H9 (cell line): ENCODE data around the gene RFTN2. TPM values are rescaled to one million over a fixed set of nuclear protein-coding genes. Genes with fewer than 3 reads are reported as not detected.

Source experiments
- DNase-seq: peaks from one replicate; pipeline ENCODE4 v3.0.0-alpha.2; 2017
- H2AFZ ChIP-seq: one replicate; pipeline ENCODE4 v1.6.1; 2013; ENCODE audit warnings: mild to moderate bottlenecking, low read length, control low read depth, moderate library complexity
- H2AK5ac ChIP-seq: 2 replicates; pipeline ENCODE4 v1.6.1; 2013; ENCODE audit warnings: low read length, control low read depth, mixed read lengths; ENCODE audit not compliant: insufficient read length
- H2BK120ac ChIP-seq: one replicate; pipeline ENCODE4 v1.6.1; 2013; ENCODE audit warnings: low read depth, mild to moderate bottlenecking, low read length, control low read depth, inconsistent platforms; ENCODE audit not compliant: poor library complexity, severe bottlenecking
- H2BK12ac ChIP-seq: 2 replicates; pipeline ENCODE4 v1.6.1; 2013; ENCODE audit warnings: low read length, control low read depth, mixed read lengths, low read depth; ENCODE audit not compliant: insufficient read length
- H2BK15ac ChIP-seq: 2 replicates; pipeline ENCODE4 v1.6.1; 2013; ENCODE audit warnings: low read depth, low read length, control low read depth
- H2BK20ac ChIP-seq: one replicate; pipeline ENCODE4 v1.6.1; 2013; ENCODE audit warnings: low read depth, mild to moderate bottlenecking, low read length, control low read depth, inconsistent platforms; ENCODE audit not compliant: poor library complexity, severe bottlenecking
- H2BK5ac ChIP-seq: 2 replicates; pipeline ENCODE4 v1.6.1; 2013; ENCODE audit warnings: low read length, control low read depth, mixed read lengths; ENCODE audit not compliant: insufficient read length
- H3K14ac ChIP-seq: 2 replicates; pipeline ENCODE4 v1.6.1; 2013; ENCODE audit warnings: low read length, control low read depth; ENCODE audit not compliant: insufficient read depth
- H3K18ac ChIP-seq: 2 replicates; pipeline ENCODE4 v1.6.1; 2013; ENCODE audit warnings: low read depth, mild to moderate bottlenecking, mixed read lengths, low read length, control low read depth; ENCODE audit not compliant: insufficient read length
- H3K23ac ChIP-seq: 2 replicates; pipeline ENCODE4 v1.6.1; 2013; ENCODE audit warnings: low read length, control low read depth, mixed read lengths, low read depth; ENCODE audit not compliant: insufficient read length
- H3K23me2 ChIP-seq: 2 replicates; pipeline ENCODE4 v1.6.1; 2013; ENCODE audit warnings: low read depth, mild to moderate bottlenecking, mixed read lengths, low read length, control low read depth; ENCODE audit not compliant: insufficient read length, poor library complexity, severe bottlenecking
- H3K27ac ChIP-seq: 2 replicates; pipeline ENCODE4 v1.5.1; 2013; ENCODE audit warnings: low read length, control low read depth, mixed read lengths, low read depth; ENCODE audit not compliant: insufficient read length
- H3K27me3 ChIP-seq: 2 replicates; pipeline ENCODE4 v1.6.1; 2013; ENCODE audit warnings: low read length, control low read depth, inconsistent platforms; ENCODE audit not compliant: insufficient read depth
- H3K4ac ChIP-seq: 2 replicates; pipeline ENCODE4 v1.6.1; 2013; ENCODE audit warnings: low read depth, mild to moderate bottlenecking, control low read depth, inconsistent platforms, low read length, moderate library complexity
- H3K4me1 ChIP-seq: 2 replicates; pipeline ENCODE4 v1.6.1; 2013; ENCODE audit warnings: low read length, control low read depth, inconsistent platforms; ENCODE audit not compliant: insufficient read depth
- H3K4me2 ChIP-seq: 2 replicates; pipeline ENCODE4 v1.6.1; 2013; ENCODE audit warnings: low read length, control low read depth, mixed read lengths; ENCODE audit not compliant: insufficient read length, insufficient read depth
- H3K56ac ChIP-seq: 2 replicates; pipeline ENCODE4 v1.6.1; 2013; ENCODE audit warnings: low read depth, mild to moderate bottlenecking, mixed read lengths, low read length, control low read depth; ENCODE audit not compliant: insufficient read length
- H3K79me1 ChIP-seq: 2 replicates; pipeline ENCODE4 v1.6.1; 2013; ENCODE audit warnings: low read depth, mild to moderate bottlenecking, moderate library complexity, low read length, control low read depth, inconsistent platforms; ENCODE audit not compliant: insufficient read depth, poor library complexity, severe bottlenecking
- H3K79me2 ChIP-seq: 2 replicates; pipeline ENCODE4 v1.6.1; 2013; ENCODE audit warnings: low read length, control low read depth, inconsistent platforms; ENCODE audit not compliant: insufficient read depth
- H3K9ac ChIP-seq: 2 replicates; pipeline ENCODE4 v1.6.1; 2013; ENCODE audit warnings: low read length, control low read depth, mixed read lengths; ENCODE audit not compliant: insufficient read length; ENCODE audit errors: extremely low read depth
- H3K9me3 ChIP-seq: one replicate; pipeline ENCODE4 v1.6.1; 2013; ENCODE audit warnings: low read depth, low read length, inconsistent platforms; ENCODE audit not compliant: control insufficient read depth
- H3T11ph ChIP-seq: one replicate; pipeline ENCODE4 v1.6.1; 2013; ENCODE audit warnings: mild to moderate bottlenecking, low read length, control low read depth, inconsistent platforms
- H4K20me1 ChIP-seq: one replicate; pipeline ENCODE4 v1.6.1; 2013; ENCODE audit not compliant: control insufficient read depth, insufficient read length, insufficient read depth
- H4K5ac ChIP-seq: 2 replicates; pipeline ENCODE4 v1.6.1; 2013; ENCODE audit warnings: low read depth, mild to moderate bottlenecking, mixed read lengths, low read length, control low read depth; ENCODE audit not compliant: insufficient read length
- H4K8ac ChIP-seq: replicated peaks from 2 replicates; pipeline ENCODE4 v1.6.1; 2013; ENCODE audit warnings: low read length, control low read depth, mixed read lengths, low read depth; ENCODE audit not compliant: insufficient read length
- H4K91ac ChIP-seq: 2 replicates; pipeline ENCODE4 v1.6.1; 2013; ENCODE audit warnings: low read depth, mild to moderate bottlenecking, moderate library complexity, mixed read lengths, low read length, control low read depth; ENCODE audit not compliant: insufficient read length
- H3K27ac Mint-ChIP-seq, 3 experiments: 2 replicates in 2 of 3; 3 replicates in 1 of 3; pipeline ENCODE4 v1.8.0; 2020 to 2021; ENCODE audit warnings: mixed read lengths in 3 of 3, mild to moderate bottlenecking in 1 of 3, moderate library complexity in 1 of 3
- H3K27me3 Mint-ChIP-seq: 2 replicates; pipeline ENCODE4 v1.8.0; 2021; ENCODE audit warnings: low read depth, mild to moderate bottlenecking, moderate library complexity, mixed read lengths
- H3K36me3 Mint-ChIP-seq, 3 experiments: 2 replicates in 2 of 3; 3 replicates in 1 of 3; pipeline ENCODE4 v1.8.0; 2020 to 2021; ENCODE audit warnings: low read depth in 3 of 3, mixed read lengths in 3 of 3; ENCODE audit not compliant: insufficient read depth in 1 of 3
- H3K4me1 Mint-ChIP-seq, 2 experiments: 2 replicates each; pipeline ENCODE4 v1.8.0; 2020; ENCODE audit warnings: mixed read lengths in 2 of 2
- H3K4me3 Mint-ChIP-seq, 2 experiments: 2 replicates in 1 of 2; 3 replicates in 1 of 2; pipeline ENCODE4 v1.8.0; 2020 to 2021; ENCODE audit warnings: mild to moderate bottlenecking in 2 of 2, mixed read lengths in 2 of 2, moderate library complexity in 1 of 2
- H3K9me3 Mint-ChIP-seq, 2 experiments: 2 replicates in 1 of 2; 3 replicates in 1 of 2; pipeline ENCODE4 v1.8.0; 2020; ENCODE audit warnings: mild to moderate bottlenecking in 2 of 2, mixed read lengths in 2 of 2, moderate library complexity in 1 of 2
- WGBS: extraction: QIAGEN DNeasy Blood & Tissue Kit; methylation state at CpG from one replicate; pipeline ENCODE4 v1.1.7; 2013; ENCODE audit warnings: missing lambda C conversion rate, low lambda C conversion rate, mixed read lengths; ENCODE audit not compliant: insufficient read length; ENCODE audit errors: extremely low coverage; 5-methylcytosine and 5-hydroxymethylcytosine counted together
- long read RNA-seq: library from polyadenylated mRNA; unstranded; transcript quantifications from one replicate; pipeline ENCODE4 v2.0.0, GENCODE V29; 2020
- total RNA-seq: library from RNA; stranded (reverse); gene quantifications from 2 replicates; pipeline ENCODE4 v1.2.1, GENCODE V29; 2021
- TF ChIP-seq, protein P1 (sequence below): fragments of 200-600 bp; sonication (generic); conservative IDR thresholded peaks from 3 replicates; pipeline ENCODE4 v1.8.0; 2021; ENCODE audit warnings: antibody characterized with exemption, mild to moderate bottlenecking

Gene RFTN2, protein sequence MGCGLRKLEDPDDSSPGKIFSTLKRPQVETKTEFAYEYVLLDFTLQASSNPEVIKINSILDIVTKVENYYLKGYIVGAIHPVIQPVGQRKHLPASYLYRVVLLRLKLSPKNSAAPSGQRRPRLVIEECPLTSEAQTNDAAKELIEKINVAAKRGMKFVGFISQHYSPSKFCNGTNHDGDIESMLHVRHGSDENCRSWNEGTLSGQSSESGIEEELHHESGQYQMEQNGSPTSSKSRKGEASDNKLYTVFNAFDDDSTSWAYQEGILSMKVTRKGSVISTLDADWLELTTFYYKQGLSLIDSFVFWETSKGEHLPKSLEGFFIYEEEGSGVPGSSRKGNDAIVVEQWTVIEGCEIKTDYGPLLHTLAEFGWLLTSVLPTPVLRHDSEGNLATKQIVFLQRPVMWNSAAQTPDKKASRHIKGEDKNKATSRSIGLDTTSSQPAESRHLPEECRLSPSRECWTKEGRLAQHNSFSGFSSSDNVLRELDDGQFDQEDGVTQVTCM
- total RNA-seq: 0.11 and 0.28 TPM in 2 replicates
- long read RNA-seq, partial matches to known transcripts: 0 of 4 reads
- long read RNA-seq, other reads (novel, unspliced or antisense): 4 of 4 reads

DNA sequence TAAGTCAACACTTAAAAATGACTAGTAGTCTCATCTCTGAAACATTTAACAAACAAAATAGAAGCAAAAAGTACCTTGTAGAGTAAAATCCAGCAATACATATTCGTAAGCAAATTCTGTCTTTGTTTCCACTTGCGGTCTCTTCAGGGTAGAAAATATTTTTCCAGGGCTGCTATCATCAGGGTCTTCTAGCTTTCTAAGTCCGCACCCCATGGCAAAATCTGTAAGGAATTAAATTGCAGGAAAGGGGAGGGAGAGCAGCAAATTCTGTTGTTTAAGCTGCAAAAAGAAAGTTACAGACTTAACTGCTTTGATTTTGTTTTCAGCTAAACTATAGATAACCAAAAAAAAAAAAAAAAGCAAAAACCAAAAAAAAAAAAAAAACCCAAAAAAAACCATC, at the start of gene RFTN2:
TSS of gene RFTN2 (minus strand) at position 342 of the 400 bp plus-strand sequence. CDS start at position 213, 129 bp downstream.
- H3K4me2 ChIP-seq: peak within 1 kb of the TSS; percentile 61
- no peaks in the 10 kb centered on the region for H3K9me3 Mint-ChIP-seq
- no peak for DNase-seq

More for the DNA sequence above, at the start of gene RFTN2:
- TF ChIP-seq, protein P1, sequence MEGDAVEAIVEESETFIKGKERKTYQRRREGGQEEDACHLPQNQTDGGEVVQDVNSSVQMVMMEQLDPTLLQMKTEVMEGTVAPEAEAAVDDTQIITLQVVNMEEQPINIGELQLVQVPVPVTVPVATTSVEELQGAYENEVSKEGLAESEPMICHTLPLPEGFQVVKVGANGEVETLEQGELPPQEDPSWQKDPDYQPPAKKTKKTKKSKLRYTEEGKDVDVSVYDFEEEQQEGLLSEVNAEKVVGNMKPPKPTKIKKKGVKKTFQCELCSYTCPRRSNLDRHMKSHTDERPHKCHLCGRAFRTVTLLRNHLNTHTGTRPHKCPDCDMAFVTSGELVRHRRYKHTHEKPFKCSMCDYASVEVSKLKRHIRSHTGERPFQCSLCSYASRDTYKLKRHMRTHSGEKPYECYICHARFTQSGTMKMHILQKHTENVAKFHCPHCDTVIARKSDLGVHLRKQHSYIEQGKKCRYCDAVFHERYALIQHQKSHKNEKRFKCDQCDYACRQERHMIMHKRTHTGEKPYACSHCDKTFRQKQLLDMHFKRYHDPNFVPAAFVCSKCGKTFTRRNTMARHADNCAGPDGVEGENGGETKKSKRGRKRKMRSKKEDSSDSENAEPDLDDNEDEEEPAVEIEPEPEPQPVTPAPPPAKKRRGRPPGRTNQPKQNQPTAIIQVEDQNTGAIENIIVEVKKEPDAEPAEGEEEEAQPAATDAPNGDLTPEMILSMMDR: no peak
- Histone ChIP-seq H3K14ac (no peak within 1 kb of the TSS), H4K20me1 (no peaks in the 10 kb centered on the region), H2BK15ac (no peak within 1 kb of the TSS), H2BK12ac (no peak within 1 kb of the TSS), H4K5ac (no peak within 1 kb of the TSS), H3T11ph (no peak within 1 kb of the TSS), H3K18ac (no peak within 1 kb of the TSS), H2AFZ (peak within 1 kb of the TSS; percentile 77), H4K8ac (no peak within 1 kb of the TSS), H3K9ac (peak within 1 kb of the TSS; percentile 38), H3K23ac (no peak within 1 kb of the TSS), H4K91ac (no peak within 1 kb of the TSS), H2BK5ac (no peak within 1 kb of the TSS), H2BK120ac (no peak within 1 kb of the TSS), H3K9me3 (no peaks in the 10 kb centered on the region), H3K27me3 (no peaks in the 10 kb centered on the region), H3K56ac (no peak within 1 kb of the TSS), H3K23me2 (peaks cover 3% of the 10 kb centered on the region), H3K79me1 (no peaks in the 10 kb centered on the region), H3K27ac (no peak within 1 kb of the TSS), H2BK20ac (no peak within 1 kb of the TSS), H2AK5ac (no peak within 1 kb of the TSS), H3K79me2 (no peaks in the 10 kb centered on the region), H3K4ac (no peak within 1 kb of the TSS), H3K4me1 (no peaks in the 10 kb centered on the region; the same call in 1 of the 2 replicates)
- no CpG with 5 or more reads among the region's 3 CpGs for WGBS
- Mint-ChIP-seq H3K36me3 (no peaks in the 10 kb centered on the region), H3K27ac (peak within 1 kb of the TSS; percentile 38 to 72 (median 55); a peak in 4 of 7 replicates), H3K4me1 (peaks cover 23 to 30% of the 10 kb centered on the region in 2 experiments), H3K27me3 (no peaks in the 10 kb centered on the region), H3K4me3 (peak within 1 kb of the TSS; percentile 29 to 74; a peak in 4 of 5 replicates)
